Measurements from ENCODE around the gene XXYLT1.
"Not testable (repeated sequence)": the region's sequence is repeated elsewhere in the genome, so short reads cannot be mapped to it uniquely, and the experiment has no call there.

XXYLT1 gene

GRCh38 chr3:195039180-195039843 lies 231.6 kb downstream of the XXYLT1 start:
- no peaks in the 10 kb centered on the region for H3K4me1 ChIP-seq (ENCODE audit: low read depth, poor library complexity, severe bottlenecking)
- H3K79me2 ChIP-seq (ENCODE audit: insufficient read depth, low read depth) = no peaks in the 10 kb centered on the region
- TF ChIP-seq CTCF (conservative IDR thresholded peaks at IDR 0.05; ENCODE audit: low read depth, low read length) = no peak
- no peaks in the 10 kb centered on the region for H3K27me3 ChIP-seq (ENCODE audit: insufficient read depth, low read depth)
- no peak overlapping the region for H3K4me2 ChIP-seq
- no peak overlapping the region for H3K27ac ChIP-seq
- no peak overlapping the region for H3K9ac ChIP-seq
- H4K20me1 ChIP-seq (ENCODE audit: insufficient read depth) = no peaks in the 10 kb centered on the region
- H3K4me3 ChIP-seq (IDR thresholded peaks at IDR 0.05; ENCODE audit: insufficient read depth, low read depth, low read length) = no peak overlapping the region
- no peaks in the 10 kb centered on the region for H3K36me3 ChIP-seq (ENCODE audit: insufficient read depth)
- no peak overlapping the region for H2AFZ ChIP-seq (ENCODE audit: low read depth)

DNA sequence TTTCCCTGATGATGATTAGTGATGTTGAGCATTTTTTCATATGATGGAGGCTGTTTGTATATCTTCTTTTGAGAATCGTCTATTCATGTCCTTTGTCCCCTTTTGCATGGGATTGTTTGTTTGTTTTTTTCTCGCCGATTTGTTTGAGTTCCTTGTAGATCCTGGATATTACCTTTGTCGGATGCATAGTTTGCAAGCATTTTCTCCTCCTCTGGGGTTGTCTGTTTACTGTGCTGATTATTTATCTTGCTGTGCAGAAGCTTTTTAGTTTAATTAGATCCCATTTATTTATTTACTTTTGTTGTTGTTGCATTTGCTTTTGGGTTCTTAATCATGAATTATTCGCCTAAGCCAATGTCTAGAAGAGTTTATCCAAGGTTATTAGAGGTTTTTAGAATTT lies 232.8 kb downstream of the XXYLT1 start:
- Histone ChIP-seq H3K4me3 (IDR thresholded peaks at IDR 0.05; ENCODE audit: insufficient read depth, low read depth, low read length) (no peak overlapping the region), H3K36me3 (ENCODE audit: insufficient read depth) (no peaks in the 10 kb centered on the region), H4K20me1 (ENCODE audit: insufficient read depth) (no peaks in the 10 kb centered on the region), H2AFZ (ENCODE audit: low read depth) (no peak overlapping the region), H3K27me3 (ENCODE audit: insufficient read depth, low read depth) (no peaks in the 10 kb centered on the region), H3K79me2 (ENCODE audit: insufficient read depth, low read depth) (no peaks in the 10 kb centered on the region), H3K9ac (no peak overlapping the region), H3K4me2 (no peak overlapping the region), H3K27ac (no peak overlapping the region), H3K4me1 (ENCODE audit: low read depth, poor library complexity, severe bottlenecking) (no peaks in the 10 kb centered on the region)
- TF ChIP-seq CTCF (conservative IDR thresholded peaks at IDR 0.05; ENCODE audit: low read depth, low read length) = no peak

- H3K27ac ChIP-seq; H3K79me2 ChIP-seq (ENCODE audit: insufficient read depth, low read depth); H2AFZ ChIP-seq (ENCODE audit: low read depth); H4K20me1 ChIP-seq (ENCODE audit: insufficient read depth); H3K4me2 ChIP-seq; H3K27me3 ChIP-seq (ENCODE audit: insufficient read depth, low read depth); H3K36me3 ChIP-seq (ENCODE audit: insufficient read depth); H3K9ac ChIP-seq; H3K4me3 ChIP-seq (IDR thresholded peaks at IDR 0.05; ENCODE audit: insufficient read depth, low read depth, low read length); H3K4me1 ChIP-seq (ENCODE audit: low read depth, poor library complexity, severe bottlenecking): not testable (repeated sequence)
Measured at GRCh38 chr3:195037586-195037985, 233.4 kb downstream of the XXYLT1 start.

- H3K27ac ChIP-seq = no peak overlapping the region
- TF ChIP-seq CTCF (conservative IDR thresholded peaks at IDR 0.05; ENCODE audit: low read depth, low read length) = no peak
- no peaks in the 10 kb centered on the region for H4K20me1 ChIP-seq (ENCODE audit: insufficient read depth)
- no peaks in the 10 kb centered on the region for H3K36me3 ChIP-seq (ENCODE audit: insufficient read depth)
- H3K4me1 ChIP-seq (ENCODE audit: low read depth, poor library complexity, severe bottlenecking) = no peaks in the 10 kb centered on the region
- no peaks in the 10 kb centered on the region for H3K27me3 ChIP-seq (ENCODE audit: insufficient read depth, low read depth)
- no peak overlapping the region for H2AFZ ChIP-seq (ENCODE audit: low read depth)
- no peak overlapping the region for H3K9ac ChIP-seq
- no peaks in the 10 kb centered on the region for H3K79me2 ChIP-seq (ENCODE audit: insufficient read depth, low read depth)
- H3K4me3 ChIP-seq (IDR thresholded peaks at IDR 0.05; ENCODE audit: insufficient read depth, low read depth, low read length) = no peak overlapping the region
- H3K4me2 ChIP-seq = no peak overlapping the region
Measured at GRCh38 chr3:195036974-195037373, 234.0 kb downstream of the XXYLT1 start.

DNA sequence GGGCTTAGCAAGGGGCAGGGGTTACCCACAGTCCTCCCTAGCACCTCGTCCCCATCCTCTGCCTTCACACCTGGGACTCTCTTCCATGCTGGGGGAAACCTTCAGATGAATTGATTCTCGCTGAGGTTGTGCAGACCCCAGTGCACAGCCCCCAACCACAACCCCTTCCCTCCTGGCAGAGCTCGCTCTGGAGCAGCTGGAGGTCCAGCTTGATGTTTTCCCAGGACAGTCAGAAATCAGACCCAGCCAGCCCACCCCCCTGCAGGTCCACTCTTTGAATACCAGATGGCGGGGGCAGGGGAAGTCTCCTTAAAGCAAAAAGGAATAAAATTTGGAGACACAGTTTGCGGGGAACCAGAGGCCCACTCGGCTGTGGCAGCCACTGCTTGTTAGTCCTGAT lies 234.4 kb downstream of the XXYLT1 start:
- H3K27ac ChIP-seq = no peak overlapping the region
- H2AFZ ChIP-seq (ENCODE audit: low read depth) = no peak overlapping the region
- H3K4me3 ChIP-seq (IDR thresholded peaks at IDR 0.05; ENCODE audit: insufficient read depth, low read depth, low read length) = no peak overlapping the region
- no peak for TF ChIP-seq CTCF (conservative IDR thresholded peaks at IDR 0.05; ENCODE audit: low read depth, low read length)
- H3K27me3 ChIP-seq (ENCODE audit: insufficient read depth, low read depth) = no peaks in the 10 kb centered on the region
- no peaks in the 10 kb centered on the region for H3K79me2 ChIP-seq (ENCODE audit: insufficient read depth, low read depth)
- no peaks in the 10 kb centered on the region for H3K36me3 ChIP-seq (ENCODE audit: insufficient read depth)
- no peaks in the 10 kb centered on the region for H4K20me1 ChIP-seq (ENCODE audit: insufficient read depth)
- no peaks in the 10 kb centered on the region for H3K4me1 ChIP-seq (ENCODE audit: low read depth, poor library complexity, severe bottlenecking)
- H3K4me2 ChIP-seq = no peak overlapping the region
- H3K9ac ChIP-seq = no peak overlapping the region
